Smooth muscle cell (in vitro differentiated cells): Measurements from ENCODE around the gene ASCC2. TPM values are rescaled to one million over a fixed set of nuclear protein-coding genes. Genes with fewer than 3 reads are reported as not detected.

Experiments used
- DNase-seq: peaks from one replicate; lab custom pipeline; 2025; ENCODE audit not compliant: unreplicated experiment; lab: John Stamatoyannopoulos, UW
- H2AFZ ChIP-seq: fragments of 200-600 bp; sonication (generic); 2 replicates; pipeline ENCODE4 v1.6.0; 2016; ENCODE audit warnings: antibody characterized with exemption, low read depth, mild to moderate bottlenecking
- H3F3A ChIP-seq: fragments of 200-600 bp; sonication (generic); 2 replicates; pipeline ENCODE4 v1.6.0; 2017; ENCODE audit warnings: antibody characterized with exemption, low read depth
- H3K27ac ChIP-seq: fragments of 200-600 bp; sonication (generic); 2 replicates; pipeline ENCODE4 v1.5.1; 2016; ENCODE audit warnings: low read depth, mild to moderate bottlenecking
- H3K27me3 ChIP-seq: fragments of 200-600 bp; sonication (generic); 2 replicates; pipeline ENCODE4 v1.6.1; 2016; ENCODE audit warnings: low read depth, mild to moderate bottlenecking
- H3K36me3 ChIP-seq: fragments of 200-600 bp; sonication (generic); 2 replicates; pipeline ENCODE4 v1.5.1; 2016; ENCODE audit warnings: low read depth
- H3K4me1 ChIP-seq: fragments of 200-600 bp; sonication (generic); 2 replicates; pipeline ENCODE4 v1.5.1; 2016; ENCODE audit warnings: low read depth
- H3K4me2 ChIP-seq: fragments of 200-600 bp; sonication (generic); 2 replicates; pipeline ENCODE4 v1.6.0; 2016; ENCODE audit warnings: mild to moderate bottlenecking
- H3K4me3 ChIP-seq: fragments of 200-600 bp; sonication (generic); 2 replicates; pipeline ENCODE4 v1.5.1; 2016; ENCODE audit warnings: mild to moderate bottlenecking
- H3K79me2 ChIP-seq: fragments of 200-600 bp; sonication (generic); 2 replicates; pipeline ENCODE4 v1.6.0; 2016; ENCODE audit warnings: low read depth, mild to moderate bottlenecking
- H3K9ac ChIP-seq: fragments of 200-600 bp; sonication (generic); 2 replicates; pipeline ENCODE4 v1.6.0; 2016; ENCODE audit warnings: low read depth
- H3K9me3 ChIP-seq: fragments of 200-600 bp; sonication (generic); replicated peaks from 2 replicates; pipeline ENCODE4 v1.5.1; 2016; ENCODE audit warnings: low read depth
- H4K20me1 ChIP-seq: fragments of 200-600 bp; sonication (generic); 2 replicates; pipeline ENCODE4 v1.6.0; 2016; ENCODE audit warnings: low read depth
- CTCF ChIP-seq: fragments of 200-600 bp; sonication (generic); IDR thresholded peaks from 2 replicates; pipeline ENCODE4 v1.5.1; 2017; ENCODE audit warnings: borderline replicate concordance, mild to moderate bottlenecking, antibody characterized with exemption; ENCODE audit not compliant: insufficient read depth, poor library complexity, severe bottlenecking
- WGBS: methylation state at CpG from one replicate; pipeline ENCODE4 v1.1.7; 2016; ENCODE audit warnings: low lambda C conversion rate; 5-methylcytosine and 5-hydroxymethylcytosine counted together
- polyA plus RNA-seq: library from polyadenylated mRNA; unstranded; fragments of >200 nt; fragmentation: Nextera tagmentation; extraction: Ambion mirVana; gene quantifications from 2 replicates; pipeline ENCODE4 v1.2.1, GENCODE V29; 2016
- total RNA-seq: library from RNA; depleted of rRNA; stranded (reverse); fragments of >200 nt; gene quantifications from 2 replicates; pipeline ENCODE4 v1.2.3, GENCODE V29; 2014

Gene ASCC2
- total and polyA plus RNA-seq, 2 experiments from 2014 or later: 32.1 to 58.9 TPM

GRCh38 chr22:29786031-29786430 is 52.0 kb downstream of the ASCC2 start:
- Histone ChIP-seq H3K36me3 (peaks cover 4% of the 10 kb centered on the region), H2AFZ (no peak overlapping the region), H3K79me2 (no peaks in the 10 kb centered on the region), H3K4me2 (no peak overlapping the region), H3K27ac (no peak overlapping the region), H3K4me3 (no peak overlapping the region), H3F3A (no peaks in the 10 kb centered on the region), H3K4me1 (peaks cover 6% of the 10 kb centered on the region), H4K20me1 (no peaks in the 10 kb centered on the region), H3K9me3 (no peaks in the 10 kb centered on the region), H3K27me3 (no peaks in the 10 kb centered on the region), H3K9ac (no peak overlapping the region)
- TF ChIP-seq CTCF: no peak
- DNase-seq: no peak
- WGBS: 65% methylated on average over 5 of the region's 5 CpGs

GRCh38 chr22:29784451-29785361 is 53.4 kb downstream of the ASCC2 start:
- H3K27me3 ChIP-seq: no peaks in the 10 kb centered on the region
- no peaks in the 10 kb centered on the region for H3K36me3 ChIP-seq
- no peak overlapping the region for H2AFZ ChIP-seq
- no peak overlapping the region for H3K4me3 ChIP-seq
- no peaks in the 10 kb centered on the region for H4K20me1 ChIP-seq
- no peaks in the 10 kb centered on the region for H3K9me3 ChIP-seq
- 55% methylated on average over 9 of the region's 9 CpGs for WGBS
- H3K79me2 ChIP-seq: no peaks in the 10 kb centered on the region
- H3K4me1 ChIP-seq: peaks cover 9% of the 10 kb centered on the region
- H3K4me2 ChIP-seq: no peak overlapping the region
- H3K27ac ChIP-seq: peak overlapping the region; percentile 49
- no peak for TF ChIP-seq CTCF
- DNase-seq: no peak
- no peaks in the 10 kb centered on the region for H3F3A ChIP-seq
- H3K9ac ChIP-seq: no peak overlapping the region

GRCh38 chr22:29782061-29782845 is 55.8 kb downstream of the ASCC2 start:
- H3K9ac ChIP-seq: no peak overlapping the region
- H3K9me3 ChIP-seq: no peaks in the 10 kb centered on the region
- no peaks in the 10 kb centered on the region for H3K36me3 ChIP-seq
- no peaks in the 10 kb centered on the region for H3K27me3 ChIP-seq
- no peak for TF ChIP-seq CTCF
- H2AFZ ChIP-seq: no peak overlapping the region
- H3K27ac ChIP-seq: peak overlapping the region; percentile 91
- peak overlapping the region; percentile 50 for H3K4me2 ChIP-seq
- WGBS: 79% methylated on average over 7 of the region's 7 CpGs
- H4K20me1 ChIP-seq: no peaks in the 10 kb centered on the region
- no peaks in the 10 kb centered on the region for H3F3A ChIP-seq
- H3K4me1 ChIP-seq: peaks cover 14% of the 10 kb centered on the region
- H3K79me2 ChIP-seq: no peaks in the 10 kb centered on the region
- no peak for DNase-seq
- no peak overlapping the region for H3K4me3 ChIP-seq
